Body of pancreas (tissue), 4 donors: ENCODE data around the gene PHETA2.

ENCODE experiments used
- POLR2A ChIP-seq, 3 donors: fragments of 450-650 bp; IDR thresholded peaks; one replicate each; pipeline ENCODE4 v1.6.1; 2016; ENCODE audit warnings: antibody characterized with exemption in 3 of 3, mild to moderate bottlenecking in 2 of 3
- TF ChIP-seq, protein P1 (sequence below), 7 experiments: fragments of 450-650 bp in 4 of 7; fragments of 200-600 bp in 3 of 7; sonication (generic) in 3 of 7; IDR thresholded peaks; one replicate each; pipeline ENCODE4 v1.5.1; 2016 to 2019; ENCODE audit warnings: antibody characterized with exemption in 7 of 7

DNA sequence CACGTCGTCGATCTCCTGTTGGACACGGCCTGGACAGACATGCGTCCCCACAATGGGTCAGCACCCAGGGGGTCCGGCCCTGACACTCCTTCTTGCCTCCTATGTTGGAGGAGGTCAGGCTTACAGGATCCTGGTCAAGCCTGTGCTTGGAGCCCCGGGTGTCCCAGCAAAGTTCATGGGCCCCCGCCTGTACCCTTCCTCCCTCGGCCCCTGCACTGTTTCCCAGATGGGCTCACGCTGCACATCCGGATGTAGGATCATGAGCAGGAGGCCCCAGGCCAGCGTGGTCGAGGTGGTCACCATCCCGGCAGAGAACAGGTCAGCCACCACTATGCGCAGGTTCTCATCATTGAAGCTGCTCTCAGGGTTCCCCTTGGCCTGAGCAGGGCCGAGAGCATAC lies 53.6 kb downstream of the PHETA2 start:
- no peak for TF ChIP-seq POLR2A (IDR thresholded peaks at IDR 0.05)
- TF ChIP-seq, protein P1, sequence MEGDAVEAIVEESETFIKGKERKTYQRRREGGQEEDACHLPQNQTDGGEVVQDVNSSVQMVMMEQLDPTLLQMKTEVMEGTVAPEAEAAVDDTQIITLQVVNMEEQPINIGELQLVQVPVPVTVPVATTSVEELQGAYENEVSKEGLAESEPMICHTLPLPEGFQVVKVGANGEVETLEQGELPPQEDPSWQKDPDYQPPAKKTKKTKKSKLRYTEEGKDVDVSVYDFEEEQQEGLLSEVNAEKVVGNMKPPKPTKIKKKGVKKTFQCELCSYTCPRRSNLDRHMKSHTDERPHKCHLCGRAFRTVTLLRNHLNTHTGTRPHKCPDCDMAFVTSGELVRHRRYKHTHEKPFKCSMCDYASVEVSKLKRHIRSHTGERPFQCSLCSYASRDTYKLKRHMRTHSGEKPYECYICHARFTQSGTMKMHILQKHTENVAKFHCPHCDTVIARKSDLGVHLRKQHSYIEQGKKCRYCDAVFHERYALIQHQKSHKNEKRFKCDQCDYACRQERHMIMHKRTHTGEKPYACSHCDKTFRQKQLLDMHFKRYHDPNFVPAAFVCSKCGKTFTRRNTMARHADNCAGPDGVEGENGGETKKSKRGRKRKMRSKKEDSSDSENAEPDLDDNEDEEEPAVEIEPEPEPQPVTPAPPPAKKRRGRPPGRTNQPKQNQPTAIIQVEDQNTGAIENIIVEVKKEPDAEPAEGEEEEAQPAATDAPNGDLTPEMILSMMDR (IDR thresholded peaks at IDR 0.05): no peak
